Transverse colon (tissue), 4 donors: ENCODE results near the gene ABCG1. TPM values are rescaled to one million over a fixed set of nuclear protein-coding genes. Genes with fewer than 3 reads are reported as not detected.

Experiments used
- DNase-seq: peaks from one replicate; pipeline ENCODE4 v3.0.0-alpha.2; 2019
- H3K27ac ChIP-seq, 4 donors: fragments of 200-600 bp; sonication (generic); 2 replicates each; pipeline ENCODE4 v1.5.1; 2016 to 2018; ENCODE audit warnings: inconsistent platforms in 4 of 4
- H3K27me3 ChIP-seq: fragments of 200-600 bp; sonication (generic); 2 replicates; pipeline ENCODE4 v1.5.1; 2017; ENCODE audit warnings: inconsistent platforms
- H3K36me3 ChIP-seq, 4 donors: fragments of 200-600 bp; sonication (generic); 2 replicates each; pipeline ENCODE4 v1.5.1; 2017 to 2019; ENCODE audit warnings: inconsistent platforms in 4 of 4
- H3K4me1 ChIP-seq, 4 donors: fragments of 200-600 bp; sonication (generic); 2 replicates each; pipeline ENCODE4 v1.5.1; 2017 to 2020; ENCODE audit warnings: inconsistent platforms in 4 of 4
- H3K4me3 ChIP-seq, 4 donors: fragments of 200-600 bp; sonication (generic); 1 replicate in 1 of 4; 2 replicates in 3 of 4; pipeline versions ENCODE4 v1.5.1 to v1.6.1; 2017 to 2019; ENCODE audit warnings: inconsistent platforms in 4 of 4
- H3K9me3 ChIP-seq, 2 donors: fragments of 200-600 bp; sonication (generic); 2 replicates each; pipeline ENCODE4 v1.5.1; 2017 to 2019; ENCODE audit warnings: inconsistent platforms in 2 of 2
- EP300 ChIP-seq: sonication (generic); formaldehyde crosslinking; IDR thresholded peaks from one replicate; pipeline ENCODE4 v1.6.1; 2017; ENCODE audit warnings: antibody characterized with exemption, low read depth
- POLR2A ChIP-seq: fragments of 450-650 bp; IDR thresholded peaks from one replicate; pipeline ENCODE4 v1.6.1; 2016; ENCODE audit warnings: antibody characterized with exemption, mild to moderate bottlenecking, moderate library complexity
- POLR2AphosphoS5 ChIP-seq, 3 donors: sonication (generic); formaldehyde crosslinking; IDR thresholded peaks; one replicate each; pipeline ENCODE4 v1.6.1; 2016; ENCODE audit warnings: antibody characterized with exemption in 3 of 3
- WGBS, 2 donors: methylation state at CpG; one replicate each; pipeline ENCODE4 v1.1.5; 2018; ENCODE audit warnings: low coverage in 1 of 2; 5-methylcytosine and 5-hydroxymethylcytosine counted together
- in situ Hi-C, 4 donors: fragments of 200-750 bp; cut with MboI; loops; one replicate each; pipeline versions ENCODE4 v1.15.0 to v1.15.1; 2017; ENCODE audit warnings: low sequenced_read_pairs in 3 of 4, low pct_ligation_motif_present in 1 of 4, low pct_unique_long_range_greater_than_20kb in 1 of 4
- intact Hi-C: fragments of 100-400 bp; cut with DNase I; formaldehyde crosslinking; loops from one replicate; pipeline ENCODE4 v1.15.1; 2023; ENCODE audit warnings: low total_unique reads
- total RNA-seq, 4 donors: library from RNA; depleted of rRNA; stranded (reverse); fragments of >200 nt; gene quantifications; one replicate each; pipeline ENCODE4 v1.1.0, GENCODE V29; 2016
- TF ChIP-seq, protein P1 (sequence below), 5 experiments: fragments of 200-600 bp in 3 of 5; fragments of 450-650 bp in 2 of 5; sonication (generic) in 3 of 5; IDR thresholded peaks; 1 replicate in 2 of 5; 2 replicates in 3 of 5; pipeline ENCODE4 v1.5.1; 2016 to 2017; ENCODE audit warnings: antibody characterized with exemption in 5 of 5, inconsistent platforms in 3 of 5, mild to moderate bottlenecking in 2 of 5, moderate library complexity in 1 of 5

The ABCG1 gene
- total RNA-seq, 4 donors from 2014 or later: 17.1 to 67.7 (median 53.2) TPM

- H3K9me3 ChIP-seq: no peaks in the 10 kb centered on the region
- TF ChIP-seq, protein P1, sequence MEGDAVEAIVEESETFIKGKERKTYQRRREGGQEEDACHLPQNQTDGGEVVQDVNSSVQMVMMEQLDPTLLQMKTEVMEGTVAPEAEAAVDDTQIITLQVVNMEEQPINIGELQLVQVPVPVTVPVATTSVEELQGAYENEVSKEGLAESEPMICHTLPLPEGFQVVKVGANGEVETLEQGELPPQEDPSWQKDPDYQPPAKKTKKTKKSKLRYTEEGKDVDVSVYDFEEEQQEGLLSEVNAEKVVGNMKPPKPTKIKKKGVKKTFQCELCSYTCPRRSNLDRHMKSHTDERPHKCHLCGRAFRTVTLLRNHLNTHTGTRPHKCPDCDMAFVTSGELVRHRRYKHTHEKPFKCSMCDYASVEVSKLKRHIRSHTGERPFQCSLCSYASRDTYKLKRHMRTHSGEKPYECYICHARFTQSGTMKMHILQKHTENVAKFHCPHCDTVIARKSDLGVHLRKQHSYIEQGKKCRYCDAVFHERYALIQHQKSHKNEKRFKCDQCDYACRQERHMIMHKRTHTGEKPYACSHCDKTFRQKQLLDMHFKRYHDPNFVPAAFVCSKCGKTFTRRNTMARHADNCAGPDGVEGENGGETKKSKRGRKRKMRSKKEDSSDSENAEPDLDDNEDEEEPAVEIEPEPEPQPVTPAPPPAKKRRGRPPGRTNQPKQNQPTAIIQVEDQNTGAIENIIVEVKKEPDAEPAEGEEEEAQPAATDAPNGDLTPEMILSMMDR (IDR thresholded peaks at IDR 0.05): peak; percentile 29 to 71 (median 46)
- peak; percentile 72 for TF ChIP-seq EP300
- peak; percentile 45 for TF ChIP-seq POLR2A
- peak; percentile 82 to 92 (median 90) for TF ChIP-seq POLR2AphosphoS5 (IDR thresholded peaks at IDR 0.05)
- DNase-seq: peak; percentile 77
- intact Hi-C loops: no loop called here
- peak overlapping the region; percentile 89 to 93 (median 91) for H3K27ac ChIP-seq
- in situ Hi-C loops: no loop called here
- WGBS, 2 donors: 9 to 17% methylated on average over 4 to 14 of the region's 14 CpGs
- H3K27me3 ChIP-seq: no peaks in the 10 kb centered on the region
- no peaks in the 10 kb centered on the region for H3K36me3 ChIP-seq
- H3K4me3 ChIP-seq: peak overlapping the region in 1 of 4 donors; percentile 50
- H3K4me1 ChIP-seq: peaks cover 46 to 87% (median 55%) of the 10 kb centered on the region in 4 donors
These were observed 14.4 kb downstream of the ABCG1 start for GRCh38 chr21:42233067-42233961.

GRCh38 chr21:42234041-42234440 lies 15.1 kb downstream of the ABCG1 start:
- no peaks in the 10 kb centered on the region for H3K36me3 ChIP-seq
- intact Hi-C loops: no loop called here
- TF ChIP-seq, protein P1 (IDR thresholded peaks at IDR 0.05): no peak
- TF ChIP-seq EP300 (no peak), POLR2AphosphoS5 (IDR thresholded peaks at IDR 0.05) (no peak), POLR2A (no peak)
- no peak for DNase-seq
- in situ Hi-C loops: no loop called here
- peaks cover 39 to 83% (median 48%) of the 10 kb centered on the region in 4 donors for H3K4me1 ChIP-seq
- H3K4me3 ChIP-seq: peak overlapping the region in 3 of 4 donors; percentile 34 to 51 (median 50)
- no peaks in the 10 kb centered on the region for H3K27me3 ChIP-seq
- H3K27ac ChIP-seq: peak overlapping the region; percentile 89 to 93 (median 91)
- 22 to 55% methylated on average over 4 to 8 of the region's 8 CpGs for WGBS, 2 donors
- no peaks in the 10 kb centered on the region for H3K9me3 ChIP-seq

- DNase-seq: peak; percentile 85
- in situ Hi-C loops (no loop called here), intact Hi-C loops (no loop called here)
- peak overlapping the region; percentile 89 to 93 (median 91) for H3K27ac ChIP-seq
- peaks cover 38 to 77% (median 47%) of the 10 kb centered on the region in 4 donors for H3K4me1 ChIP-seq
- TF ChIP-seq POLR2A (peak; percentile 57), EP300 (no peak), POLR2AphosphoS5 (IDR thresholded peaks at IDR 0.05) (peak in 1 of 3 donors; percentile 65)
- TF ChIP-seq, protein P1 (IDR thresholded peaks at IDR 0.05): no peak
- WGBS, 2 donors: 5% methylated on average over 42 of the region's 73 CpGs; no CpG with 5 or more reads in 1 of the 2 donors
- H3K4me3 ChIP-seq: peak overlapping the region; percentile 34 to 51 (median 50)
- H3K27me3 ChIP-seq: no peaks in the 10 kb centered on the region
- H3K36me3 ChIP-seq: no peaks in the 10 kb centered on the region
- H3K9me3 ChIP-seq: no peaks in the 10 kb centered on the region
These were observed 15.7 kb downstream of the ABCG1 start for GRCh38 chr21:42234464-42235241.

DNA sequence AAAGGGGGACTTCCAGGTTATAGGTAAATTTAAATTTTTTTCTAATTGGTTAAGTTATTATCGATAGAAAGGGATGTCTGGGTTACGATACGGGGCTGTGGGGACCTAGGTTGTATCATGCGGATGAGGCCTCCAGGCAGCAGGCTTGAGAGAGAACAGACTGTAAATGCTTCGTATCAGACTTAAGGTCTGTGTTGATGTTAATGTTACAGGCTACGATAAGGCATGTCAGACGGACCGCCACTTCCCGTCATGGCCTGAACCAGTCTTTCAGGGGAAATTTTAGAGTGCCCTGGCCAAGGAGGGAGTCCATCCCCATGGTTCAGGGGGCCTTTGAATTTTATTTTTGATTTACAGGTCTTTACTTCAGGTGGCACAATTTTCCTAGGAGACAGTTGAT lies 16.7 kb downstream of the ABCG1 start:
- Histone ChIP-seq H3K27ac (peak overlapping the region; percentile 89 to 93 (median 91)), H3K36me3 (no peaks in the 10 kb centered on the region), H3K9me3 (no peaks in the 10 kb centered on the region), H3K4me1 (peaks cover 38 to 71% (median 47%) of the 10 kb centered on the region in 4 donors), H3K27me3 (no peaks in the 10 kb centered on the region), H3K4me3 (peak overlapping the region in 1 of 4 donors; percentile 50)
- no peak for DNase-seq
- in situ Hi-C loops: no loop called here
- intact Hi-C loops: no loop called here
- WGBS, 2 donors: 86 to 91% methylated on average over 9 of the region's 9 CpGs
- TF ChIP-seq POLR2A: no peak
- no peak for TF ChIP-seq EP300
- peak in 1 of 3 donors; percentile 23 for TF ChIP-seq POLR2AphosphoS5 (IDR thresholded peaks at IDR 0.05)
- TF ChIP-seq, protein P1 (IDR thresholded peaks at IDR 0.05): no peak
